Measurements from ENCODE around the gene CHRNA9. TPM values are rescaled to one million over a fixed set of nuclear protein-coding genes. Genes with fewer than 3 reads are reported as not detected.

CHRNA9 gene
- total RNA-seq, 1 donor from 2014 or later = not detected

GRCh38 chr4:40309250-40309774 lies 25.8 kb upstream of the CHRNA9 start:
- DNase-seq (ENCODE audit: low spot score) = peak; percentile 91

GRCh38 chr4:40310225-40310624 lies 24.9 kb upstream of the CHRNA9 start:
- DNase-seq (ENCODE audit: low spot score) = no peak

GRCh38 chr4:40311811-40312346 lies 23.3 kb upstream of the CHRNA9 start:
- DNase-seq (ENCODE audit: low spot score) = no peak

GRCh38 chr4:40314951-40315350 lies 20.2 kb upstream of the CHRNA9 start:
- no peak for DNase-seq (ENCODE audit: low spot score)

GRCh38 chr4:40316333-40316781 lies 18.8 kb upstream of the CHRNA9 start:
- no peak for DNase-seq (ENCODE audit: low spot score)

GRCh38 chr4:40316782-40317635 lies 18.1 kb upstream of the CHRNA9 start:
- peak; percentile 58 for DNase-seq (ENCODE audit: low spot score)

GRCh38 chr4:40317916-40318658 lies 17.0 kb upstream of the CHRNA9 start:
- no peak for DNase-seq (ENCODE audit: low spot score)

GRCh38 chr4:40321574-40322275 lies 13.4 kb upstream of the CHRNA9 start:
- DNase-seq (ENCODE audit: low spot score) = no peak

- no peak for DNase-seq (ENCODE audit: low spot score)
These were observed 12.3 kb upstream of the CHRNA9 start for GRCh38 chr4:40322811-40323210.

- DNase-seq (ENCODE audit: low spot score) = no peak
These were observed 11.3 kb upstream of the CHRNA9 start for GRCh38 chr4:40323866-40324265.

GRCh38 chr4:40325406-40326019 lies 9.6 kb upstream of the CHRNA9 start:
- DNase-seq (ENCODE audit: low spot score) = peak; percentile 44

GRCh38 chr4:40327340-40327739 lies 7.8 kb upstream of the CHRNA9 start:
- no peak for DNase-seq (ENCODE audit: low spot score)

- DNase-seq (ENCODE audit: low spot score) = no peak
These were observed 6.8 kb upstream of the CHRNA9 start for GRCh38 chr4:40328383-40328782.

GRCh38 chr4:40329805-40330204 lies 5.3 kb upstream of the CHRNA9 start:
- no peak for DNase-seq (ENCODE audit: low spot score)

GRCh38 chr4:40330536-40330935 lies 4.6 kb upstream of the CHRNA9 start:
- DNase-seq (ENCODE audit: low spot score) = no peak

GRCh38 chr4:40331101-40331745 lies 3.9 kb upstream of the CHRNA9 start:
- no peak for DNase-seq (ENCODE audit: low spot score)

- DNase-seq (ENCODE audit: low spot score) = no peak
These were observed 3.2 kb upstream of the CHRNA9 start for GRCh38 chr4:40331961-40332360.

GRCh38 chr4:40333921-40334352 lies 1.2 kb upstream of the CHRNA9 start:
- no peak for DNase-seq (ENCODE audit: low spot score)

- DNase-seq (ENCODE audit: low spot score) = no peak
These were observed 377 bp downstream of the CHRNA9 start for GRCh38 chr4:40335525-40335894.

- DNase-seq (ENCODE audit: low spot score) = no peak
These were observed 1.9 kb downstream of the CHRNA9 start for GRCh38 chr4:40337051-40337450.

- DNase-seq (ENCODE audit: low spot score) = no peak
These were observed 2.4 kb downstream of the CHRNA9 start for GRCh38 chr4:40337523-40337922.

Data from mucosa of gallbladder (tissue), 1 donor.